ENCODE data around the gene PTPRR.

Gene PTPRR

GRCh38 chr12:70798016-70798783 lies 122.3 kb downstream of the PTPRR start:
- Mint-ChIP-seq H3K9me3 (no peaks in the 10 kb centered on the region), H3K27ac (no peak overlapping the region), H3K27me3 (ENCODE audit: low read depth) (no peaks in the 10 kb centered on the region), H3K4me1 (no peaks in the 10 kb centered on the region), H3K36me3 (ENCODE audit: low read depth) (no peaks in the 10 kb centered on the region), H3K4me3 (no peak overlapping the region)
- TF ChIP-seq CTCF (IDR thresholded peaks at IDR 0.05; ENCODE audit: unreplicated experiment in 3 of 3), result no peak

GRCh38 chr12:70796989-70797388 lies 123.5 kb downstream of the PTPRR start:
- H3K4me3 Mint-ChIP-seq, result no peak overlapping the region
- no peaks in the 10 kb centered on the region for H3K27me3 Mint-ChIP-seq (ENCODE audit: low read depth)
- no peak for TF ChIP-seq CTCF (IDR thresholded peaks at IDR 0.05; ENCODE audit: unreplicated experiment in 3 of 3)
- H3K9me3 Mint-ChIP-seq, result no peaks in the 10 kb centered on the region
- H3K4me1 Mint-ChIP-seq, result no peaks in the 10 kb centered on the region
- no peaks in the 10 kb centered on the region for H3K36me3 Mint-ChIP-seq (ENCODE audit: low read depth)
- H3K27ac Mint-ChIP-seq, result no peak overlapping the region

- H3K27me3 Mint-ChIP-seq (ENCODE audit: low read depth), result no peaks in the 10 kb centered on the region
- no peak overlapping the region for H3K27ac Mint-ChIP-seq
- H3K4me3 Mint-ChIP-seq, result no peak overlapping the region
- no peaks in the 10 kb centered on the region for H3K4me1 Mint-ChIP-seq
- H3K9me3 Mint-ChIP-seq, result no peaks in the 10 kb centered on the region
- no peaks in the 10 kb centered on the region for H3K36me3 Mint-ChIP-seq (ENCODE audit: low read depth)
- TF ChIP-seq CTCF (IDR thresholded peaks at IDR 0.05; ENCODE audit: unreplicated experiment in 3 of 3), result no peak
Measured at GRCh38 chr12:70795608-70796007, 124.9 kb downstream of the PTPRR start.

- no peak overlapping the region for H3K4me3 Mint-ChIP-seq
- no peaks in the 10 kb centered on the region for H3K27me3 Mint-ChIP-seq (ENCODE audit: low read depth)
- H3K4me1 Mint-ChIP-seq, result no peaks in the 10 kb centered on the region
- no peaks in the 10 kb centered on the region for H3K36me3 Mint-ChIP-seq (ENCODE audit: low read depth)
- no peaks in the 10 kb centered on the region for H3K9me3 Mint-ChIP-seq
- no peak overlapping the region for H3K27ac Mint-ChIP-seq
- no peak for TF ChIP-seq CTCF (IDR thresholded peaks at IDR 0.05; ENCODE audit: unreplicated experiment in 3 of 3)
Measured at GRCh38 chr12:70794131-70794530, 126.4 kb downstream of the PTPRR start.

- TF ChIP-seq CTCF (IDR thresholded peaks at IDR 0.05; ENCODE audit: unreplicated experiment in 3 of 3), result no peak
- Mint-ChIP-seq H3K4me3 (no peak overlapping the region), H3K27me3 (ENCODE audit: low read depth) (no peaks in the 10 kb centered on the region), H3K4me1 (peaks cover 4% of the 10 kb centered on the region), H3K36me3 (ENCODE audit: low read depth) (no peaks in the 10 kb centered on the region), H3K27ac (no peak overlapping the region), H3K9me3 (no peaks in the 10 kb centered on the region)
Measured at GRCh38 chr12:70788774-70789173, 131.8 kb downstream of the PTPRR start.

- no peaks in the 10 kb centered on the region for H3K27me3 Mint-ChIP-seq (ENCODE audit: low read depth)
- TF ChIP-seq CTCF (IDR thresholded peaks at IDR 0.05; ENCODE audit: unreplicated experiment in 3 of 3), result no peak
Measured at GRCh38 chr12:70787612-70788011, 132.9 kb downstream of the PTPRR start.

More at GRCh38 chr12:70787612-70788011, 132.9 kb downstream of the PTPRR start:
- Mint-ChIP-seq H3K27ac (no peak overlapping the region), H3K4me1 (peaks cover 4% of the 10 kb centered on the region), H3K36me3 (ENCODE audit: low read depth) (no peaks in the 10 kb centered on the region), H3K4me3 (no peak overlapping the region), H3K9me3 (peaks cover 3% of the 10 kb centered on the region)

All from nephron (organoid).